A549 treated with dexamethasone at 1 μM for 4 hours (cell line): ENCODE data around the gene PCDH19. TPM values are rescaled to one million over a fixed set of nuclear protein-coding genes. Genes with fewer than 3 reads are reported as not detected.

Source experiments
- total RNA-seq: library from RNA; stranded (reverse); fragments of 200-300 nt; extraction: Qiagen RNA extraction; gene quantifications from 5 replicates; pipeline ENCODE4 v1.2.3, GENCODE V29; 2022

Gene PCDH19, protein sequence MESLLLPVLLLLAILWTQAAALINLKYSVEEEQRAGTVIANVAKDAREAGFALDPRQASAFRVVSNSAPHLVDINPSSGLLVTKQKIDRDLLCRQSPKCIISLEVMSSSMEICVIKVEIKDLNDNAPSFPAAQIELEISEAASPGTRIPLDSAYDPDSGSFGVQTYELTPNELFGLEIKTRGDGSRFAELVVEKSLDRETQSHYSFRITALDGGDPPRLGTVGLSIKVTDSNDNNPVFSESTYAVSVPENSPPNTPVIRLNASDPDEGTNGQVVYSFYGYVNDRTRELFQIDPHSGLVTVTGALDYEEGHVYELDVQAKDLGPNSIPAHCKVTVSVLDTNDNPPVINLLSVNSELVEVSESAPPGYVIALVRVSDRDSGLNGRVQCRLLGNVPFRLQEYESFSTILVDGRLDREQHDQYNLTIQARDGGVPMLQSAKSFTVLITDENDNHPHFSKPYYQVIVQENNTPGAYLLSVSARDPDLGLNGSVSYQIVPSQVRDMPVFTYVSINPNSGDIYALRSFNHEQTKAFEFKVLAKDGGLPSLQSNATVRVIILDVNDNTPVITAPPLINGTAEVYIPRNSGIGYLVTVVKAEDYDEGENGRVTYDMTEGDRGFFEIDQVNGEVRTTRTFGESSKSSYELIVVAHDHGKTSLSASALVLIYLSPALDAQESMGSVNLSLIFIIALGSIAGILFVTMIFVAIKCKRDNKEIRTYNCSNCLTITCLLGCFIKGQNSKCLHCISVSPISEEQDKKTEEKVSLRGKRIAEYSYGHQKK (N-terminal part only)
- total RNA-seq: 0.02 to 0.07 TPM (median 0.06 TPM) in 5 replicates

DNA sequence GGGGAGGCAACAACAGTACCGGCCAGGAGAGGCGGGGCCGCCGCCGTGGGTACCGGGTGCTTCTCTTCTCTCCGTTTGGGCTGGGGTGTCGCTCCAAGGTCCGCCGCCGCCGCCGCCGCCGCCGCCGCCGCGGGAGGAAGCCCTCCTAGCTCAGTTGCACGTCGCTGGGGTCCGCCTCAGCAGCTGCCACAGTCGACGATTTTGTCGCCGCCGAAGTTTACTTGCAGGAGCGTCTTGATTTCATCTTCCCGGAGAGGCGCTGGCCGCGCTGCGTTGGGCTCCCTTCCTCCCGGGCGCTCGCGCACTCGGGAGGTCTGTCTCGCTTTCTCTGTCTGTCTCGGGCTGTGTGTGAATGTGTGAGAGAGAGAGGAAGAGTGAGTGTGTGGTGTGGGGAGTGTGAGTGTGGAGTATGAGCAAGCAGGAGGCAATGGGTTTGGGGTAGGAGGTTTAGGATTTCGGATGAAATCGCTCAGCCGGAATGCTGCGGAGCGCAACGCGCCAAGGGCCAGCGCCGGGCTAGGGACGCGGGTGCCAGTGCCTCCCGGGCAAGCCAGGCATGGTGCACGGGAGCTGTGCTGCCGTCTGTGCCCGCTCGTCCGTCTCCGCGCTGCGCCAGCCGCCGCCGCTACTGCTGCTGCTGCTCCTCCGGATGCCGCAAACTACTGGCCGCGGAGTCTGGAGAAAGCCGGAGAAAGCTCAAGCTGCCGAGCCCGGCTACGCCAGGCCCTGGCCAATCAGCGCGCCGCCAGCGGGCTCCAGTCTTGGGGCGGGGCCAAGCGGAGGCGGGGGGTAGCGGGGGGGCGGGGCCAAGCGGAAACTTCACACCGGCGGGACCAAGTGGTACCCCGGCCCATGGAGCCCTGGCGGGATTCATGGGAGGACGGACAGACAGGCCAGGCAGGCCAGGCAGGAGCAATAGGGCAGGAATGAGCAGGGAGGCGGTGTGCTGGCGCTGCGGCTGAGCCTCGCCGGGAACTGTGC, at the start of gene PCDH19:
Gene PCDH19 (minus strand): TSS at position 664 of the 981 bp plus-strand sequence. CDS start 1,676 bp downstream, outside the sequence.

Other genes starting within 250 kb of the PCDH19 start
- gene TNMD, start 174.7 kb upstream of the PCDH19 start, total RNA-seq: not detected in 5 replicates
- 35.3 to 42.5 TPM (median 38.2 TPM) in 5 replicates for gene TSPAN6, start 226.5 kb upstream of the PCDH19 start, total RNA-seq
- 1.8 to 3.4 TPM (median 2.7 TPM) in 5 replicates for gene SRPX2, start 233.9 kb upstream of the PCDH19 start, total RNA-seq